ENCODE data around the gene OVCA2. TPM values are rescaled to one million over a fixed set of nuclear protein-coding genes. Genes with fewer than 3 reads are reported as not detected.

OVCA2 gene
- polyA plus RNA-seq, 2 of the 4 experiments (the other 2 are of a cell fraction) = 54.6 to 66.3 TPM

GRCh38 chr17:2070241-2071023, 28.6 kb downstream of the OVCA2 start:
- ATAC-seq = no peak; a peak in 1 of 6 replicates
- no peaks in the 10 kb centered on the region; the same call in 2 of the 3 replicates for H3K4me1 ChIP-seq
- H3K9me3 ChIP-seq = no peaks in the 10 kb centered on the region
- H3K27ac ChIP-seq = no peak overlapping the region
- no peak for DNase-seq (ENCODE audit: low read depth in 1 of 2, low spot score in 1 of 2)
- H3K4me2 ChIP-seq = no peak overlapping the region
- POLR2A ChIA-PET = no interaction called here
- CTCF ChIA-PET = interaction anchor here (0.8 to 16.6 kb wide), 7 partner anchors 14 to 200 kb away, joined by 3 to 217 read pairs (median 5); partner anchors contain the start of genes HIC1 and RTN4RL1
- no peak overlapping the region for H3K4me3 ChIP-seq
- TF ChIP-seq FOXS1 (CRISPR knock-in tag; IDR thresholded peaks at IDR 0.05) (no peak), MAX (IDR thresholded peaks at IDR 0.05) (no peak), NFE2L2 (conservative IDR thresholded peaks at IDR 0.05; ENCODE audit: low read length) (no peak), HES2 (IDR thresholded peaks at IDR 0.05) (no peak), ZSCAN20 (CRISPR knock-in tag; IDR thresholded peaks at IDR 0.05) (no peak), ZFP36 (IDR thresholded peaks at IDR 0.05; ENCODE audit: borderline replicate concordance, partially characterized antibody) (no peak), EP300 (IDR thresholded peaks at IDR 0.05) (no peak), KDM5A (IDR thresholded peaks at IDR 0.05) (no peak), TP53 (CRISPR knock-in tag; IDR thresholded peaks at IDR 0.05) (no peak), SMC3 (IDR thresholded peaks at IDR 0.05) (no peak), POLR2AphosphoS2 (conservative IDR thresholded peaks at IDR 0.05; ENCODE audit: low read length) (no peak)
- 90% methylated on average over 11 of the region's 13 CpGs for WGBS (ENCODE audit: missing lambda C conversion rate)
- FAIRE-seq = no peak

- Histone ChIP-seq H3K27ac (no peak overlapping the region), H3K9me3 (no peaks in the 10 kb centered on the region), H3K4me2 (no peak overlapping the region), H3K4me1 (peaks cover 3% of the 10 kb centered on the region; the same call in 1 of the 3 replicates), H3K4me3 (no peak overlapping the region)
- ChIA-PET POLR2A (no interaction called here), CTCF (interaction anchor here (0.6 to 16.6 kb wide), 7 partner anchors 14 to 175 kb away, joined by 3 to 217 read pairs (median 5); partner anchors contain the start of genes HIC1 and RTN4RL1)
- no peak for DNase-seq (ENCODE audit: low read depth in 1 of 2, low spot score in 1 of 2)
- no peak for TF ChIP-seq HES2 (IDR thresholded peaks at IDR 0.05)
- no peak for TF ChIP-seq ZNF302 (CRISPR knock-in tag; IDR thresholded peaks at IDR 0.05)
- no peak for TF ChIP-seq MAZ (IDR thresholded peaks at IDR 0.05; ENCODE audit: borderline replicate concordance, low read depth, low read length)
- TF ChIP-seq ZSCAN20 (CRISPR knock-in tag; IDR thresholded peaks at IDR 0.05) = no peak
- no peak for TF ChIP-seq KDM1A (IDR thresholded peaks at IDR 0.05; ENCODE audit: low read depth)
- TF ChIP-seq HDAC2 (IDR thresholded peaks at IDR 0.05) = no peak
- TF ChIP-seq CTCF (IDR thresholded peaks at IDR 0.05) = no peak
- TF ChIP-seq PBX3 (IDR thresholded peaks at IDR 0.05) = no peak
- TF ChIP-seq SREBF2 (IDR thresholded peaks at IDR 0.05) = no peak
- TF ChIP-seq TFCP2L1 (CRISPR knock-in tag; IDR thresholded peaks at IDR 0.05) = no peak
- TF ChIP-seq JUN (IDR thresholded peaks at IDR 0.05) = no peak
- no peak for TF ChIP-seq RFX5 (IDR thresholded peaks at IDR 0.05)
- no peak for TF ChIP-seq RCOR1 (IDR thresholded peaks at IDR 0.05; ENCODE audit: low read depth, low read length)
- no peak for TF ChIP-seq EP300 (IDR thresholded peaks at IDR 0.05)
- TF ChIP-seq EHMT2 (IDR thresholded peaks at IDR 0.05; ENCODE audit: low read depth) = no peak
- no peak for TF ChIP-seq REST (IDR thresholded peaks at IDR 0.05)
- no peak for TF ChIP-seq CBX2 (IDR thresholded peaks at IDR 0.05; ENCODE audit: borderline replicate concordance, low read depth)
- TF ChIP-seq POLR2AphosphoS2 (conservative IDR thresholded peaks at IDR 0.05; ENCODE audit: low read length) = no peak
- TF ChIP-seq MAX (IDR thresholded peaks at IDR 0.05) = no peak
- FAIRE-seq = no peak
- 82% methylated on average over 6 of the region's 6 CpGs for WGBS (ENCODE audit: missing lambda C conversion rate)
- no peak for ATAC-seq
These were observed 29.2 kb downstream of the OVCA2 start for GRCh38 chr17:2071024-2071385.

Data from A549 (cell line).